GM12872 (cell line): ENCODE data around the gene NDUFB1.
A peak's percentile ranks its signal among the peaks of the same experiment; 100 is the strongest.

Experiments
- CTCF ChIP-seq: IDR thresholded peaks from 3 replicates; pipeline ENCODE4 v1.5.1; 2011; ENCODE audit warnings: low read depth, mild to moderate bottlenecking, low read length, moderate library complexity; ENCODE audit not compliant: insufficient read depth

The NDUFB1 gene

GRCh38 chr14:92108345-92109254 is 12.9 kb downstream of the NDUFB1 start:
- TF ChIP-seq CTCF: no peak

GRCh38 chr14:92106143-92106926 is 15.2 kb downstream of the NDUFB1 start, which contains the start of gene ATXN3:
Gene ATXN3, minus strand, starts transcription at chr14:92106582. Its CDS starts 30 bp downstream, at chr14:92106552.
- TF ChIP-seq CTCF: peak; percentile 87

DNA sequence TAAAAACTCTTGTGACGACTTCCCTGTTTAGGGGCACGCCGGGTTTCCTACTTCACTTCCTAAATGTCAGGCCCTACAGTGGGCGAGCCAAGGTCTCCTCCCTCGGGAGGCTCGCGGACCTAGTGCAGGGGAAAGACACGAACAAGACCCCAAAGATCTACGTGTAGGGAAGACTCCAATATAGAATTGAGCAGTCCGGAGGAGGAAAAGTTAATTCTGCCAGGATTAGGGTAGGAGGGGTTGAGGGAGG is 15.7 kb downstream of the NDUFB1 start:
- no peak for TF ChIP-seq CTCF

DNA sequence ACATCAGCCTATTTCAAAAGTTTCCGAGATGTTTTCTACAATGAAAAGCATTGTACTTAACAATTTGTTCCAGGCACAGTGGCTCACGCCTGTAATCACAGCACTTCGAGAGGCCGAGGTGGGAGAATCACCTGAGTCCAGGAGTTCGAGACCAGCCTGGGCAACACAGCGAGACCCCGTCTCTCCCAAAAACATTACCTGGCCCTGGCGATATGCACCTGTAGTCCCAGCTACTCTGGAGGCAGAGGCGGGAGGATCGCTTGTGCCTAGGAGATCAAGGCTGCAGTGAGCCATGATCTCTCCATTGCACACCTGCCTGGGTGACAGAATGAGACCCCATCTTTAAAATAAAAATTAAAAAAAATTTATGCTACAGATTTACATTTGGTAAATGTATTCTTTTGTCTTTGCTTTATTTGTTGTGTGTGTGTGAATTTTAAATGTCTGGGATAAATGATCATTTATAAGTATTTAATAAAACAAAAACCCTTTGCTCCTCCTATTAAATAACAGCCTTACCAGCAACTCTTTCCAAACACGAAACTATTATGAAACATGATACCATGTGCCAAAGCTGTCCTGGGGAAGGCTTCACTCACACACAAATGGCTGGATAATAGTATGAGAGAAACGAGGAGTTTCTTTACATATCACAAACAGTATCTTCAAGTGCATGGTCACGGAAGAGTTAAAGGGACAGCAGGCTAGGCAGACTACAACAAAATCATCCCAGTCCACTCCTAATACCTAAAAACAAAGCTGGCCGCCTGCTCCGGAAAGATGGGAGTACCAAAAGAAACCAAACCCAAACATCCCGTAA is 16.2 kb downstream of the NDUFB1 start:
- TF ChIP-seq CTCF: no peak

GRCh38 chr14:92103363-92103989 is 18.0 kb downstream of the NDUFB1 start:
- no peak for TF ChIP-seq CTCF

DNA sequence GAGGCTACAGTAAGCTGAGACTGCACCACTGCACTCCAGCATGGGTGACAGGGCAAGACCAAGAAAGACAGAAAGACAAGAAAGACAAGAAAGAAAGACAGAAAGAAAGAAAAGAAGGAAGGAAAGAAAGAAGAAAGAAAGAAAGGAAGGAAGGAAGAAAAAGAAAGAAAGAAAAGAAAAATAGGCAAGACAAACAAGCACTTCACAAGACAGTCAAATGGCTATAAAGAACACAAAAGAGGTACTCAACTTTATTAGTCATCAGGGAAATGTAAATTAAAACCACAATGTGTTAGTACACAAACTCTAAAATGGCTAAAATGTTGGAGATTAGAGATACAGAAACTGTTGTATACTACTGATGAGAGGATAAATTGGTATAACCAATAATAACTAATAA is 21.7 kb downstream of the NDUFB1 start:
- no peak for TF ChIP-seq CTCF
